H9 (cell line): ENCODE measurements around the gene C12orf50. TPM values are rescaled to one million over a fixed set of nuclear protein-coding genes. Genes with fewer than 3 reads are reported as not detected.

ENCODE experiments used
- DNase-seq: peaks from one replicate; pipeline ENCODE4 v3.0.0-alpha.2; 2017
- H2AFZ ChIP-seq: one replicate; pipeline ENCODE4 v1.6.1; 2013; ENCODE audit warnings: mild to moderate bottlenecking, low read length, control low read depth, moderate library complexity
- H2AK5ac ChIP-seq: 2 replicates; pipeline ENCODE4 v1.6.1; 2013; ENCODE audit warnings: low read length, control low read depth, mixed read lengths; ENCODE audit not compliant: insufficient read length
- H2BK120ac ChIP-seq: one replicate; pipeline ENCODE4 v1.6.1; 2013; ENCODE audit warnings: low read depth, mild to moderate bottlenecking, low read length, control low read depth, inconsistent platforms; ENCODE audit not compliant: poor library complexity, severe bottlenecking
- H2BK12ac ChIP-seq: 2 replicates; pipeline ENCODE4 v1.6.1; 2013; ENCODE audit warnings: low read length, control low read depth, mixed read lengths, low read depth; ENCODE audit not compliant: insufficient read length
- H2BK15ac ChIP-seq: 2 replicates; pipeline ENCODE4 v1.6.1; 2013; ENCODE audit warnings: low read depth, low read length, control low read depth
- H2BK20ac ChIP-seq: one replicate; pipeline ENCODE4 v1.6.1; 2013; ENCODE audit warnings: low read depth, mild to moderate bottlenecking, low read length, control low read depth, inconsistent platforms; ENCODE audit not compliant: poor library complexity, severe bottlenecking
- H2BK5ac ChIP-seq: 2 replicates; pipeline ENCODE4 v1.6.1; 2013; ENCODE audit warnings: low read length, control low read depth, mixed read lengths; ENCODE audit not compliant: insufficient read length
- H3K14ac ChIP-seq: 2 replicates; pipeline ENCODE4 v1.6.1; 2013; ENCODE audit warnings: low read length, control low read depth; ENCODE audit not compliant: insufficient read depth
- H3K18ac ChIP-seq: 2 replicates; pipeline ENCODE4 v1.6.1; 2013; ENCODE audit warnings: low read depth, mild to moderate bottlenecking, mixed read lengths, low read length, control low read depth; ENCODE audit not compliant: insufficient read length
- H3K23ac ChIP-seq: 2 replicates; pipeline ENCODE4 v1.6.1; 2013; ENCODE audit warnings: low read length, control low read depth, mixed read lengths, low read depth; ENCODE audit not compliant: insufficient read length
- H3K23me2 ChIP-seq: 2 replicates; pipeline ENCODE4 v1.6.1; 2013; ENCODE audit warnings: low read depth, mild to moderate bottlenecking, mixed read lengths, low read length, control low read depth; ENCODE audit not compliant: insufficient read length, poor library complexity, severe bottlenecking
- H3K27ac ChIP-seq: 2 replicates; pipeline ENCODE4 v1.5.1; 2013; ENCODE audit warnings: low read length, control low read depth, mixed read lengths, low read depth; ENCODE audit not compliant: insufficient read length
- H3K27me3 ChIP-seq: 2 replicates; pipeline ENCODE4 v1.6.1; 2013; ENCODE audit warnings: low read length, control low read depth, inconsistent platforms; ENCODE audit not compliant: insufficient read depth
- H3K4ac ChIP-seq: 2 replicates; pipeline ENCODE4 v1.6.1; 2013; ENCODE audit warnings: low read depth, mild to moderate bottlenecking, control low read depth, inconsistent platforms, low read length, moderate library complexity
- H3K4me1 ChIP-seq: 2 replicates; pipeline ENCODE4 v1.6.1; 2013; ENCODE audit warnings: low read length, control low read depth, inconsistent platforms; ENCODE audit not compliant: insufficient read depth
- H3K4me2 ChIP-seq: 2 replicates; pipeline ENCODE4 v1.6.1; 2013; ENCODE audit warnings: low read length, control low read depth, mixed read lengths; ENCODE audit not compliant: insufficient read length, insufficient read depth
- H3K56ac ChIP-seq: 2 replicates; pipeline ENCODE4 v1.6.1; 2013; ENCODE audit warnings: low read depth, mild to moderate bottlenecking, mixed read lengths, low read length, control low read depth; ENCODE audit not compliant: insufficient read length
- H3K79me1 ChIP-seq: 2 replicates; pipeline ENCODE4 v1.6.1; 2013; ENCODE audit warnings: low read depth, mild to moderate bottlenecking, moderate library complexity, low read length, control low read depth, inconsistent platforms; ENCODE audit not compliant: insufficient read depth, poor library complexity, severe bottlenecking
- H3K79me2 ChIP-seq: 2 replicates; pipeline ENCODE4 v1.6.1; 2013; ENCODE audit warnings: low read length, control low read depth, inconsistent platforms; ENCODE audit not compliant: insufficient read depth
- H3K9ac ChIP-seq: 2 replicates; pipeline ENCODE4 v1.6.1; 2013; ENCODE audit warnings: low read length, control low read depth, mixed read lengths; ENCODE audit not compliant: insufficient read length; ENCODE audit errors: extremely low read depth
- H3K9me3 ChIP-seq: one replicate; pipeline ENCODE4 v1.6.1; 2013; ENCODE audit warnings: low read depth, low read length, inconsistent platforms; ENCODE audit not compliant: control insufficient read depth
- H3T11ph ChIP-seq: one replicate; pipeline ENCODE4 v1.6.1; 2013; ENCODE audit warnings: mild to moderate bottlenecking, low read length, control low read depth, inconsistent platforms
- H4K20me1 ChIP-seq: one replicate; pipeline ENCODE4 v1.6.1; 2013; ENCODE audit not compliant: control insufficient read depth, insufficient read length, insufficient read depth
- H4K5ac ChIP-seq: 2 replicates; pipeline ENCODE4 v1.6.1; 2013; ENCODE audit warnings: low read depth, mild to moderate bottlenecking, mixed read lengths, low read length, control low read depth; ENCODE audit not compliant: insufficient read length
- H4K8ac ChIP-seq: replicated peaks from 2 replicates; pipeline ENCODE4 v1.6.1; 2013; ENCODE audit warnings: low read length, control low read depth, mixed read lengths, low read depth; ENCODE audit not compliant: insufficient read length
- H4K91ac ChIP-seq: 2 replicates; pipeline ENCODE4 v1.6.1; 2013; ENCODE audit warnings: low read depth, mild to moderate bottlenecking, moderate library complexity, mixed read lengths, low read length, control low read depth; ENCODE audit not compliant: insufficient read length
- H3K27ac Mint-ChIP-seq, 3 experiments: 2 replicates in 2 of 3; 3 replicates in 1 of 3; pipeline ENCODE4 v1.8.0; 2020 to 2021; ENCODE audit warnings: mixed read lengths in 3 of 3, mild to moderate bottlenecking in 1 of 3, moderate library complexity in 1 of 3
- H3K27me3 Mint-ChIP-seq: 2 replicates; pipeline ENCODE4 v1.8.0; 2021; ENCODE audit warnings: low read depth, mild to moderate bottlenecking, moderate library complexity, mixed read lengths
- H3K36me3 Mint-ChIP-seq, 3 experiments: 2 replicates in 2 of 3; 3 replicates in 1 of 3; pipeline ENCODE4 v1.8.0; 2020 to 2021; ENCODE audit warnings: low read depth in 3 of 3, mixed read lengths in 3 of 3; ENCODE audit not compliant: insufficient read depth in 1 of 3
- H3K4me1 Mint-ChIP-seq, 2 experiments: 2 replicates each; pipeline ENCODE4 v1.8.0; 2020; ENCODE audit warnings: mixed read lengths in 2 of 2
- H3K4me3 Mint-ChIP-seq, 2 experiments: 2 replicates in 1 of 2; 3 replicates in 1 of 2; pipeline ENCODE4 v1.8.0; 2020 to 2021; ENCODE audit warnings: mild to moderate bottlenecking in 2 of 2, mixed read lengths in 2 of 2, moderate library complexity in 1 of 2
- H3K9me3 Mint-ChIP-seq, 2 experiments: 2 replicates in 1 of 2; 3 replicates in 1 of 2; pipeline ENCODE4 v1.8.0; 2020; ENCODE audit warnings: mild to moderate bottlenecking in 2 of 2, mixed read lengths in 2 of 2, moderate library complexity in 1 of 2
- CTCF ChIP-seq: fragments of 200-600 bp; sonication (generic); conservative IDR thresholded peaks from 3 replicates; pipeline ENCODE4 v1.8.0; 2021; ENCODE audit warnings: antibody characterized with exemption, mild to moderate bottlenecking
- WGBS: extraction: QIAGEN DNeasy Blood & Tissue Kit; methylation state at CpG from one replicate; pipeline ENCODE4 v1.1.7; 2013; ENCODE audit warnings: missing lambda C conversion rate, low lambda C conversion rate, mixed read lengths; ENCODE audit not compliant: insufficient read length; ENCODE audit errors: extremely low coverage; 5-methylcytosine and 5-hydroxymethylcytosine counted together
- total RNA-seq: library from RNA; stranded (reverse); gene quantifications from 2 replicates; pipeline ENCODE4 v1.2.1, GENCODE V29; 2021

Gene C12orf50
- total RNA-seq, 1 experiment from 2014 or later = 0.17 TPM

GRCh38 chr12:88063375-88063774 lies 34.2 kb upstream of the C12orf50 start:
- H2AK5ac ChIP-seq = no peak overlapping the region
- H3K23ac ChIP-seq = no peak overlapping the region
- no peak overlapping the region for H2BK15ac ChIP-seq
- H4K5ac ChIP-seq = no peak overlapping the region
- no peak overlapping the region for H3K27ac ChIP-seq
- H3K79me1 ChIP-seq = no peaks in the 10 kb centered on the region
- WGBS = no CpG with 5 or more reads among the region's 2 CpGs
- Mint-ChIP-seq H3K4me3 (no peak overlapping the region), H3K27ac (no peak overlapping the region), H3K4me1 (no peaks in the 10 kb centered on the region), H3K36me3 (peaks cover 0 to 8% (median 5%) of the 10 kb centered on the region in 3 experiments; a peak in 2 of 7 replicates), H3K27me3 (no peaks in the 10 kb centered on the region), H3K9me3 (no peaks in the 10 kb centered on the region)
- H2BK120ac ChIP-seq = no peak overlapping the region
- no peaks in the 10 kb centered on the region for H3K27me3 ChIP-seq
- H4K91ac ChIP-seq = no peak overlapping the region
- TF ChIP-seq CTCF = no peak
- no peak overlapping the region for H3K4me2 ChIP-seq
- H3K56ac ChIP-seq = no peak overlapping the region
- H2AFZ ChIP-seq = no peak overlapping the region
- DNase-seq = no peak
- H3T11ph ChIP-seq = no peak overlapping the region
- no peaks in the 10 kb centered on the region for H3K4me1 ChIP-seq
- H2BK12ac ChIP-seq = no peak overlapping the region
- H4K8ac ChIP-seq = no peak overlapping the region
- H3K4ac ChIP-seq = no peak overlapping the region
- no peak overlapping the region for H3K18ac ChIP-seq
- H4K20me1 ChIP-seq = no peaks in the 10 kb centered on the region
- no peak overlapping the region for H3K9ac ChIP-seq
- H2BK5ac ChIP-seq = no peak overlapping the region
- H3K23me2 ChIP-seq = no peaks in the 10 kb centered on the region
- no peaks in the 10 kb centered on the region for H3K79me2 ChIP-seq
- H3K14ac ChIP-seq = no peak overlapping the region
- H2BK20ac ChIP-seq = no peak overlapping the region
- H3K9me3 ChIP-seq = no peaks in the 10 kb centered on the region
